Measurements from ENCODE around the gene CD320.
"Not testable (repeated sequence)": the region's sequence is repeated elsewhere in the genome, so short reads cannot be mapped to it uniquely, and the experiment has no call there.

Gene CD320

DNA sequence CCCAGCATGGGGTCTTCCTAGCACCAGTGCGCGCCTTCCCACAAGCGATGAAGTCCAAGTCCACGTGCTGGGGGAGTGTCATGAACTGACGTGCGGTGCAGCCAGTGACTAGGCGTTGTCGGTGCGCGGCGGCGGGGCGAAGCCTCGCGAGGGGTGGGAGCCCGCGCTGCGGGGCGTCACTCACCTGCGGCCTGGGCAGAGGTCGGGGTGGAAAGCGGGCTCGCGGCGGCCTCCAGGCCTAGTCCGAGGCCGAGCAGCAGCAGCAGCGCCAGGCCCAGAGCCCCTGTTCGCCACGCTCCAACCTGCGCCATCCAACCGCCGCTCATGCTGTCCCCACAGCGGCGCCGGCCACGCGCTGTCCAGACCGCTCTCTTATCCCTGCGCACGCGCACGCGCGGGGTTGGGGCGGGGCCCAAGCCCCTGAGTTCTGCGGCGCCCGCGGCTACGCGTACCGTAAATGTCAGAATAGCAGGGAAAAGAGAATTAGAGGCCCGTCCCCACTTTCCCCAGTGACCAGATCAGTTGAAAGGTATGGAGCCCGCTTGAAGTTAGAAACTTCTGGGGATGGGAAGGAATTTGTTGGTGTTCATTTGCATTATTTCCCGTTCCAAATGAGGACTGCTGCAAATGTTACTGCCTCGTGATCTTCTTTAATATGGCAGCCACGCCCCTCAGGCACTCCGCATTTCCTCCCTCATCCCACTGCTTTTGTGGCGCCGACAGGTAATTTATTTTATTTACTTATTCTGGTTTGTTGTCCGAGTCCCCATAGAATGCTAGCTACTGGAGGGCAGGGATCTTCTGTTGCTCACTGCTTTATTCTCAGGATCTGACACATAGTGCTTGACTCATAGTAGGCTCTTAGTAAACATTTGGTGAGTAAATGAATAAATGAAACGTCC, at the start of gene CD320:
Gene CD320, minus strand, starts transcription at position 394 of the 902 bp plus-strand sequence. Its CDS starts 68 bp downstream, at position 326.
- peak; percentile 95 for DNase-seq

DNA sequence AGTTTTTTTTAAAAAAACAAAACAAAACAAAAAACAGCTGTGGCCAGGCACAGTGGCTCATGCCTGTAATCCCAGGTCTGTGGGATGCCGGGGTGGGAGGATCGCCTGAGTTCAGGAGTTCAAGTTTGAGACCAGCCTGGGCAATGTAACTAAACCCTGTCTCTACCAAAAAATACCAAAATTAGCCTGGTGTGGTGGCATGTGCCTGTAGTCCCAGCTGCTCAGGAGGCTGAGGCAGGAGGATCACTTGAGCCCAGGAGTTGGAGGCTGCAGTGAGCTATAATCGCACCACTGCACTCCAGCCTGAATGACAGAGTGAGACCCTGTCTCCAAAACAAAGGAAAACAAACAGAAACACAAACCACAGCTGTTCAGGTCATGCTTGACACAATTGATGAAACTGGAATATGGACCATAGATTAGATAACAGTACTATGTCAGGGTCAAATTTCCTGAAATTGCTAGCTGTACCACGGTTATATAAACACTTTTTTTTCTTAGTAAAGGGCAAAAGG, 48.9 kb upstream of the CD320 start:
- DNase-seq: no peak

DNA sequence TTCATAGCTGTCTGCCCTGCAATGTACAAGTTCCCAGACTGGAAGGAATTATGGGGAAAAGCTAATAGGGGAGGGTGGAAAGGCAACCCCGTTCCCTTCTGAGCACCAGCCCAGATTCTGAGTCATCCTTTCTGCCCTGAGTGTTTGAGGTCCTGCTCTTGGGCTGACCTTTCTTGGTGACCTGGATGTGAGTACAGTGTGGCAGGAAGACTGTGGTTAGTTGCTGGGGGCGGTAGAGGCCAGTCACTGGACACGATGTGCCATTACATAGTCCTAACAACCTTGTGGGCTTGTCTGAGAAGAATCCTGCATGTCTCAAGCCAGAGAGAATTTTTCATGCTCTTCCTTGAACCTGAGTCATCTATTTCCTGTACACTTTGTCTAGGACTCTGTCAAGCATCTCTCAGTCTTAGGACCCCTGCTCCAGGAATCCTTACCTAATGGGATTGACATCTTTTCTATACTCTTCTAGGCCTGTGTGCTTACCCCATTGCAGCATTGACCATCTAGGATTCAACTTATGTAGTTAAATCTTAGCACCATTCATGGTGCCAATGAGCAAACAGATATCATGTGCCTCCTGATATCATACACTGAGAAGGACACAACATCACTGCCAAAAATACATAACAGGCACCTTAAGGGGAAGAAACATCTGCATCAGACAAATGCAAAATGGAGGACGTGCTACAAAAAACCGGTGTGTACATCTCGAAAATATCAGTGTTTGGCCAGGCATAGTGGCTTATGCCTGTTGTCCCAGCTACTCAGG, 47.7 kb upstream of the CD320 start:
- DNase-seq: no peak

GRCh38 chr19:8352845-8353244, 44.7 kb upstream of the CD320 start:
- not testable (repeated sequence) for DNase-seq

GRCh38 chr19:8352134-8352827, 44.1 kb upstream of the CD320 start:
- no peak for DNase-seq

DNA sequence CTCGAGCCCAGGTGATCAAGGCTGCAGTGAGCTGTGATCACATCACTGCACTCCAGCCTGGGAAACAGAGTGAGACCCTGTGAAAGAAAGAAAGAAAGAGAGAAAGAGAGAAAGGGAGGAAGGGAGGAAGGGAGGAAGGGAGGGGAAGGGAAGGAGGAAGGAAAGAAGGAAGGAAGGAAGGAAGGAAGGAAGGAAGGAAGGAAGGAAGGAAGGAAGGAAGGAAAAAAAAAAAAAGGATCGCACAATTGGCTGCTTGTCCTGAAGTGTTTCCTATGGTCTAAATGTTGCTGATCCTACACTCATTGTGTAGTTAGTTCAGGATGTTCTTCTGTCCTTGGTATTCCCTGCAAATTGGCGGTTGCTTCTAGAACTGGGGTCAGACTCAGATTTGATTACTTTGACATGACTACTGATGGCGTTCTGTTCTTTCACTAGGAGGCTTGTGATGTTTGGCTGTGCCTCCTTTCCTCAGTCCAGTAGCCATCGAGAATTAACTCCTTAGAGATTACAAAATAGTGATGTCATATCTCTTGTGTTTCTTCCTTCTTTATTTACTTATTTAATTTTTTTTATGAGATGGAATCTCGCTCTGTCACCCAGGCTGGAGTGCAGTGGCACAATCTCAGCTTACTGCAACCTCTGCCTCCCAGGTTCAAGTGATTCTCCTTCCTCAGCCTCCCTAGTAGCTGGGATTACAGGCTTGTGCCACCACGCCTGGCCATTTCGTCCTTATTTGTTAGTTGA, 41.6 kb upstream of the CD320 start:
- not testable (repeated sequence) for DNase-seq

DNA sequence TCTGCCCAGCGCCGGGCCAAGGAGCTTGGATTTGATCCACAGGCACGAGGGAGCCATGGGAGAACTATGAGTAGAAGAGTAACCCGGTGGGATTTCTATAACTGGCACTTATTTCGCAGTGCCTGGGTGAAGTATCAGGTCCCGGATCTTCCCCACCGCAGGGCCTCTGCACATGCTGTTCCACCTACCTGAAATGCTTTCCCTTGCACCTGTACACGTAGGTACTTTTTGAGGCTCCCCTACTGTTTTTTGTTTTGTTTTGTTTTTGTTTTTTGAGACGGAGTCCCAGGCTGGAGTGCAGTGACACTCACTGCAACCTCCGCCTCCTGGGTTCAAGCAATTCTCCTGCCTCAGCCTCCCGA, 35.3 kb upstream of the CD320 start:
- DNase-seq: no peak

- peak; percentile 97 for DNase-seq
Measured at GRCh38 chr19:8342684-8343482, 34.7 kb upstream of the CD320 start, which contains the start of gene KANK3. TSS of gene KANK3 (minus strand) at chr19:8343262. CDS start at chr19:8337828, 5,434 bp downstream.

GRCh38 chr19:8342316-8342683, 34.1 kb upstream of the CD320 start:
- DNase-seq: no peak

DNA sequence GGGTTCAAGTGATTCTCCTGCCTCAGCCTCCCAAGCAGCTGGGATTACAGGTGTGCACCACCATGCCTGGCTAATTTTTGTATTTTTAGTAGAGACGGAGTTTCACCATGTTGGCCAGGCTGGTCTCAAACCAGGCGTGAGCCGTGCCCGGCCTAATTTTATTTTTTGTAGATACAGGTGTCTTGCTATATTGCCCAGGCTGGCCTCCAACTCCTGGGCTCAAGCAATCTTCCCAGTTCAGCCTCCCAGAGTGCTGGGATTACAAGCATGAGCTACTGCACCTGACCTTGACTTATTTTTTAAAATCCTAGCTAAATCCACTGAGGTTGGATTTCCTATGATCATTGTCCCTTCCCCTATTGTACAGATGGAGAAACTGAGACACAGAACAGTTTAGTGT, 33.3 kb upstream of the CD320 start:
- DNase-seq: not testable (repeated sequence)

DNA sequence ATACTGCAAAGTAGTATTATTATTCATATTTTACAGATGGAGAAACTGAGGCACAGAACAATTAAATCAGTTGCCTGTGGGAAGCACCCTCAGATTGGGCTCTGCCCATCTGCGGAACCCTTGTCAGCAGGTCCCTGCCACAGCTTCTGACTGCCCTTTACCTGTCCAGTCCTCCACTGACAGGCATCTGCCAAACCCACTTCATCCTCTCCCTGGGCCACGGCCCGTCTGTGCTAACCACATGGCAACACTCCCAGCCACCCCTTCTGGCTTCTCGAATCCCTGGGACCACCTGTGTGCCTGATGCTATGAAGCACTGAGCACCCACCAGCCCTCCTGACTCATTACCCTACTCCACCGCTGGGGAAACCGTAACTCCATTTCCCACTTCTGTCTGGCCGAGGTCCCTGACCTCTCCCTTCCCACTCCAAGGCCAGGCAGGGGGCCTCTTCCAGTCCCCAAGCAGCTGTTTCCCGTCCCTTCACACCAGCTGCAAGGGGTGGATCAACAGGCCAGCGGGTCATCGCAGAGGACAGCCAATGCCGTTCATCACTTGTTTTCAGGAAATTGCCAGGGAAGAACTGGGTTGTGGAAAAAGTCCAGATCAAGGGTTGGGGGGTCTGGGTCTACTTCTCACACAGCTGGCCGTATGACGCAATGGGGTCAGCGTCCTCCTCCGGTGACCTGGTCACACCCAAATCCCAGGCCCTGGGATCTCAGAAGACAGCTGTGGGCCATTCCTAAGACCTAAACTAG, 32.4 kb upstream of the CD320 start:
- no peak for DNase-seq

DNA sequence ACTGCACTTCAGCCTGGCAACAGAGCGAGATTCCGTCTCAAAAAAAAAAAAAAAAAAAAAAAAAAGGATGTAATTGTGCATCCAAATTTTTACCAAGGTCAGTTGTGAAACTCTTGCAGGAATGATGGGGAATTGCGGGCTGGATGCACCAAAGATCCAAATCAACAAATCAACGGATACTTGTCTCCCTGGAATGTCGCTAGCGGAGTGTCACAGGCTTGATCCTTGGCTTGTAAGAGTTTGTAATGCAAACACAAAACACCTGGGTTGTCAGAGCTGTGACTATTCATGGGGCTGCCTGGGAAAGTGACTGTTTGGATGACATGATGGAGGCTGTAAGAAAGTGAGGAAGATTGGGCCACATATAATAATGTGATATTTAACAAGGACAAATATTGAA, 30.7 kb upstream of the CD320 start:
- DNase-seq: no peak

- DNase-seq: no peak
Measured at GRCh38 chr19:8337728-8338127, 29.6 kb upstream of the CD320 start.

DNA sequence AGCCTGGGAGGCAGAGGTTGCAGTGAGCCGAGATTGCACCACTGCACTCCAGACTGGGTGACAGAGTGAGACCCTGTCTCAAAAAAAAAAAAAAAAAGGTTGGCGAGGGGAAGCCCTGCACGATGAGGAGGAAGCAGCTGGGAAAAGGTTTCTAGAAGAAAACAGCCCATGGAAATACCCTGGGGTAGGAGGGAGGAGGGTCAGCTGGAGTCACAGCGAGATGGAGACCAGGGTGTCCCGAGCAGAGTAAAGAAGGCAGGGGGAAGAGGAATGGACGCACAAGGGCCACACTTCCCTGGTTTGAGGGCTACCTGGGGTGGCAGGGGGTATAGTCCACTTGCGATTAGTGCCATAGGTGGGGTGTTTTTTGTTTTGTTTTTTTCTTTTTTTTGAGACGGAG, 28.5 kb upstream of the CD320 start:
- DNase-seq: no peak

- no peak for DNase-seq
Measured at GRCh38 chr19:8336072-8336569, 28.0 kb upstream of the CD320 start.

- DNase-seq: peak; percentile 74
Measured at GRCh38 chr19:8335343-8336071, 27.3 kb upstream of the CD320 start.

GRCh38 chr19:8334458-8335342, 26.5 kb upstream of the CD320 start:
- peak; percentile 70 for DNase-seq

GRCh38 chr19:8333767-8334457, 25.8 kb upstream of the CD320 start:
- DNase-seq: no peak

Data from activated effector memory CD4-positive, alpha-beta T cell treated with anti-CD3 and anti-CD28 coated beads, Interleukin-2, amount 50 U/mL, for 16 hours (primary cell).